Measurements from ENCODE around the gene IL17RD. TPM values are rescaled to one million over a fixed set of nuclear protein-coding genes. Genes with fewer than 3 reads are reported as not detected.

The IL17RD gene
- total and polyA plus RNA-seq, 2 of the 13 experiments (the other 11 are each of a cell fraction or from before 2014, with no cell fraction given): 0.28 to 0.31 TPM

DNA sequence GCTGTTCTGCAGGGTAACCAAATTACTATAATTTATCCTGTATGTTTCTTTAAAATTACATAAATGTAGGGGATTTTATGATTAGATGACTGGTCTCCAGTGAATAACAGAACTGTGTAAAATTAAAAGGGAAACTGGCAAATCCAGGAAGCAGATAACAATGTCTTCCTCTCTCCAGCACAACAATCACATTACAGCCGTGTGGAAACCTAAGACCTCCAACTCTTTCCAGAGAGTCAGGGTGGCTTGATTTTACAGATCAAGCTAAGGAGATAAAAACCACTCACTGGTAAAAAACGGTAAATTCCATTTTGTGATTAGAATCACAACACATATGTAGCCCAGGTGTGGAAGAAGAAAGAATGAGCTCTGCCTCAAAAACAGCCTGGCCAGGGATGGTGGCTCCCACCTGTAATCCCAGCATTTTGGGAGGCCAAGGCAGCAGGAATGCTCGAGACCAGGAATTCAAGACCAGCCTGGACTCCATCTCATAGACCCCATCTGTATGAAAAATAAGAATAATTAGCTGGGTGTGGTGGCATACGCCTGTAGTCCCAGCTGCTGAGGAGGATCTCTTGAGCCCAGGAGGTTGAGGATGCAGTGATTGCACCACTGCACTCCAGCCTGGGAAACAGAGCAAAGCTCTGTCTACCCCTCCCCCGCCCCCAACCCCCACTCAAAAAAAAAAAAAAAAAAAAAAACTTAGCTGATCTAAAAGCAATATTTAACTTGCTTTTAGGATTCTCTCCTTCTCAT, 29.0 kb downstream of the IL17RD start:
- Histone ChIP-seq H3K27me3 (ENCODE audit: control insufficient read depth in 1 of 2, insufficient read depth in 2 of 2, low read length in 2 of 2) (peaks cover 0 to 18% of the 10 kb centered on the region in 2 experiments; a peak in 2 of 5 replicates), H3K9ac (ENCODE audit: insufficient read depth, low read depth, low read length) (no peak overlapping the region), H2AFZ (ENCODE audit: low read length) (no peak overlapping the region), H3K4me1 (ENCODE audit: insufficient read depth, low read length) (no peaks in the 10 kb centered on the region), H3K9me3 (ENCODE audit: low read length) (no peaks in the 10 kb centered on the region), H3K36me3 (replicated peaks in 1 of 2; ENCODE audit: control insufficient read depth in 1 of 2, insufficient read depth in 2 of 2, low read length in 2 of 2) (no peaks in the 10 kb centered on the region), H3K79me2 (ENCODE audit: insufficient read depth, low read length) (no peaks in the 10 kb centered on the region), H3K4me3 (replicated peaks in 1 of 3; ENCODE audit: insufficient read depth in 1 of 3, low read depth in 2 of 3, low read length in 3 of 3) (no peak overlapping the region), H3K27ac (ENCODE audit: extremely low read length, insufficient read depth, low read length) (no peak overlapping the region), H4K20me1 (ENCODE audit: insufficient read depth, low read length) (no peaks in the 10 kb centered on the region), H3K4me2 (ENCODE audit: low read depth, low read length) (no peak overlapping the region)
- intact Hi-C loops (cut with micrococcal nuclease; ENCODE audit: unreplicated experiment) (no loop called here), in situ Hi-C loops (cut with HindIII; ENCODE audit: extremely low pct_ligation_motif_present, low pct_unique_long_range_greater_than_20kb) (no loop called here)
- BruUV-seq (replicated peaks): no TSS peak
- ChIA-PET CTCF (ENCODE audit: low intra/inter-chr PET ratio, low total read pairs) (no interaction called here), POLR2A (no interaction called here)
- DNase-seq (ENCODE audit: low spot score): no peak
- no peak for ATAC-seq
- no peak for FAIRE-seq
- 3% methylated on average over 5 of the region's 5 CpGs for WGBS (ENCODE audit: low lambda C conversion rate)
- TF ChIP-seq ZNF484 (CRISPR knock-in tag; IDR thresholded peaks at IDR 0.05; ENCODE audit: borderline replicate concordance, low read depth): no peak
- TF ChIP-seq SP5 (CRISPR knock-in tag; IDR thresholded peaks at IDR 0.05; ENCODE audit: borderline replicate concordance, low read depth): no peak
- no peak for TF ChIP-seq BRCA1 (CRISPR knock-in tag; IDR thresholded peaks at IDR 0.05)
- TF ChIP-seq SUZ12 (IDR thresholded peaks at IDR 0.05; ENCODE audit: low read depth, low read length): no peak
- no peak for TF ChIP-seq ZNF670 (CRISPR knock-in tag; IDR thresholded peaks at IDR 0.05; ENCODE audit: borderline replicate concordance)
- TF ChIP-seq ZNF816 (CRISPR knock-in tag; IDR thresholded peaks at IDR 0.05; ENCODE audit: borderline replicate concordance): no peak
- TF ChIP-seq ZNF746 (CRISPR knock-in tag; IDR thresholded peaks at IDR 0.05): no peak
- TF ChIP-seq GATAD1 (CRISPR knock-in tag; IDR thresholded peaks at IDR 0.05): no peak
- no peak for TF ChIP-seq SIX1 (CRISPR knock-in tag; IDR thresholded peaks at IDR 0.05; ENCODE audit: borderline replicate concordance)
- TF ChIP-seq ZFP62 (CRISPR knock-in tag; IDR thresholded peaks at IDR 0.05): no peak
- TF ChIP-seq HNRNPK (IDR thresholded peaks at IDR 0.05; ENCODE audit: low read depth, low read length, poor library complexity, severe bottlenecking): no peak
- no peak for TF ChIP-seq ZNF343 (CRISPR knock-in tag; IDR thresholded peaks at IDR 0.05)

All from HepG2 (cell line).